Frontal cortex (tissue), 4 donors: Measurements from ENCODE around the gene AAK1. TPM values are rescaled to one million over a fixed set of nuclear protein-coding genes. Genes with fewer than 3 reads are reported as not detected.
"Not testable (repeated sequence)": the region's sequence is repeated elsewhere in the genome, so short reads cannot be mapped to it uniquely, and the experiment has no call there.

Experiments
- DNase-seq, 2 donors: peaks; one replicate each; pipeline ENCODE4 v3.0.0; 2012; ENCODE audit warnings: low spot score in 2 of 2
- FAIRE-seq: peaks from 2 replicates; lab custom pipeline; 2012; peaks lifted over from hg19 to GRCh38; lab: Jason Lieb, UNC
- small RNA-seq: library from RNA; depleted of rRNA; stranded (forward); fragments of <200 nt; gene quantifications from one replicate; pipeline ENCODE3, GENCODE V24; 2014
- total RNA-seq: library from RNA; depleted of rRNA; stranded (reverse); fragments of >200 nt; gene quantifications from one replicate; pipeline ENCODE4 v1.2.3, GENCODE V29; 2014
- donor health status: control.
- donor health status: control.
- donor health status: control.

Gene AAK1
- total RNA-seq, 1 donor from 2014 or later, result 31.4 TPM

- FAIRE-seq (no peak), DNase-seq (peak; percentile 82 to 94)
Observed at GRCh38 chr2:69436938-69437750, 206.4 kb downstream of the AAK1 start, which contains the start of gene NFU1. Gene NFU1, minus strand, starts transcription at chr2:69437435. Its CDS starts 13 bp downstream, at chr2:69437422.

GRCh38 chr2:69436596-69436937 is 207.0 kb downstream of the AAK1 start:
- FAIRE-seq (no peak), DNase-seq (no peak)

- DNase-seq (no peak), FAIRE-seq (no peak)
Observed at GRCh38 chr2:69434753-69435152, 208.8 kb downstream of the AAK1 start.

DNA sequence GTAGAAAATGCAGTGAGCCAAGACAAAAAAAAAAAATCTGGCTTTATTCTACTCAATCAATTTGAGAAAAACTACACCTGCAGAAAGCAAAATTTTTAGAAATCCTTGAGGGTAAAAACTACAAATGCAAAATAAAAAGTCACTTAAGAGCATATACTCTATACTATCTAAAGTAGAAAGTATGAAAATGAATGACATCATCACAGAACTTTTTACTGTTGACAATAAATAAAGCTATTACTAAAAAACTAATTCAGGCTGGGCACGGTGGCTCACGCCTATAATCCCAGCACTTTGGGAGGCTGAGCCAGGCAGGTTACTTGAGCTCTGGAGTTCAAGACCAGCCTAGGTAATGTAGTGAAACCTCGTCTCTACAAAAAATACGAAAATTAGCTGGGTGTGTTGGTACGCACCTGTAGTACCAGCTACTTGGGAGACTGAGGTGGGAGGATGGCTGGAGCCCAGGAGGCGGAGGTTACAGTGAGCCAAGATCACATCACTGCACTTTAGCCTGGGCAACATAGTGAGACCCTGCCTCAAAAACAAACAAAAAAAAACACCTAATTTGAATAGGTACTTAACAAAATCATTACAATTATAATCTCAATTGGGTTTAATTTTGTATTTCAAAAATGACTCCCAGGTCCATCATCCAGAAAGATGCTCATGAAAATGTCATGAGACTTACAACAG is 213.9 kb downstream of the AAK1 start:
- no peak for FAIRE-seq

GRCh38 chr2:69428981-69429380 is 214.6 kb downstream of the AAK1 start:
- no peak for DNase-seq
- no peak for FAIRE-seq

More for the DNA sequence above, 213.9 kb downstream of the AAK1 start:
- DNase-seq, result no peak

- FAIRE-seq, result no peak
- no peak for DNase-seq
Observed at GRCh38 chr2:69424419-69424818, 219.1 kb downstream of the AAK1 start.

DNA sequence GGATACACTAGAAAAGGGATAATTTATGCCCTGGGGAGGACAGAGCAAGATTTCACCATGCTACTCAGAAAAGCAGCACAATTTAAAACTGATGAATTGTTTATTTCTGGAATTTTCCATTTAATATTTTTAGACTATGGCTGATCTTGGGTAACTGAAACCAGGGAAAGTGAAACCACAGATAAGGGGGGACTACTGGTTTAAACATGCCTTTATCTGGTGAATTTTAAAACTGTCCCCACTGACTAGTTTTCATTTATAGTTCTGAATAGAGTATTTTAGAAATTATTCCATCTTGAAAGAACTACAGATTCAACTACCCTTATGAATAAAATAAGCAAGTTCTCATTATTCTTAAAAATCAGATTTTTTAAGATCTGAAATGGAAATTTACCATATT is 221.3 kb downstream of the AAK1 start:
- DNase-seq (no peak), FAIRE-seq (peak; percentile 58)

DNA sequence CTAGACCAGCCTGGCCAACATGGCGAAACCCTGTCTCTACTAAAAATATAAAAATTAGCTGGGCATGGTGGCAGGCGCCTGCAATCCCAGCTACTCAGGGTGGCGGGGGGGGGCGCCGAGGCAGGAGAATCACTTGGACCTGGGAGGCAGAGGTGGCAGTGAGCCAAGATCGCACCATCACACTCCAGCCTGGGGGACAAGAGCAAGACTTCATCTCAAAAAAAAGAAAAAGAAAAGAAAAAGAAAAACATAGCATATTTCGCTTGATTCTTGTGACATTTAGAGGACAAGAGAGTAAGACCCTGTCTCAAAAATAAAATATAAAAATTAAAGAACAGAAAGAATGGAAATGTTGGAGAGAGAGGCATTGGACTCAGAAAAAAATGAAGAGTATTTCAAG is 224.4 kb downstream of the AAK1 start:
- not testable (repeated sequence) for DNase-seq, FAIRE-seq

GRCh38 chr2:69416147-69416546 is 227.4 kb downstream of the AAK1 start:
- FAIRE-seq (peak; percentile 21), DNase-seq (no peak)

Small RNAs within 50 kb of the gene (small RNA-seq; reads per million reads assigned to genes)
- not detected for gene RN7SL604P
- gene SNORA36C, result not detected

Other genes with a start within 250 kb of the AAK1 start
- 56.7 TPM for gene NFU1, start 206.3 kb downstream of the AAK1 start, total RNA-seq
- gene ANXA4, start 98.4 kb upstream of the AAK1 start, total RNA-seq, result 2.4 TPM
- 13.5 TPM for gene GMCL1, start 185.9 kb upstream of the AAK1 start, total RNA-seq